Stimulated activated naive CD8-positive, alpha-beta T cell treated with anti-CD3 and anti-CD28 coated beads, Interleukin-15, Interleukin-2, amounts not matched to agents 100 ng/mL and 50 ng/mL, for 24 hours (primary cell): Measurements from ENCODE around the gene TOM1.

Experiments
- H3K27ac Mint-ChIP-seq: one replicate; pipeline ENCODE4 v1.8.0; 2021; ENCODE audit warnings: mild to moderate bottlenecking, mixed read lengths
- H3K27me3 Mint-ChIP-seq: one replicate; pipeline ENCODE4 v1.8.0; 2021; ENCODE audit warnings: mixed read lengths
- H3K36me3 Mint-ChIP-seq: one replicate; pipeline ENCODE4 v1.8.0; 2021; ENCODE audit warnings: low read depth, mixed read lengths
- H3K4me1 Mint-ChIP-seq: one replicate; pipeline ENCODE4 v1.8.0; 2021; ENCODE audit warnings: low read depth, mixed read lengths
- H3K4me3 Mint-ChIP-seq: one replicate; pipeline ENCODE4 v1.8.0; 2021; ENCODE audit warnings: mild to moderate bottlenecking, mixed read lengths
- H3K9me3 Mint-ChIP-seq: one replicate; pipeline ENCODE4 v1.8.0; 2021; ENCODE audit warnings: mixed read lengths

The TOM1 gene

GRCh38 chr22:35314161-35314942, 14.7 kb downstream of the TOM1 start:
- Mint-ChIP-seq H3K27ac (peak overlapping the region; percentile 41), H3K4me1 (peaks cover 47% of the 10 kb centered on the region), H3K36me3 (no peaks in the 10 kb centered on the region), H3K4me3 (no peak overlapping the region), H3K27me3 (no peaks in the 10 kb centered on the region), H3K9me3 (no peaks in the 10 kb centered on the region)

- no peaks in the 10 kb centered on the region for H3K9me3 Mint-ChIP-seq
- no peaks in the 10 kb centered on the region for H3K27me3 Mint-ChIP-seq
- H3K4me3 Mint-ChIP-seq, result no peak overlapping the region
- no peaks in the 10 kb centered on the region for H3K36me3 Mint-ChIP-seq
- H3K4me1 Mint-ChIP-seq, result peaks cover 37% of the 10 kb centered on the region
- H3K27ac Mint-ChIP-seq, result peak overlapping the region; percentile 13
Measured at GRCh38 chr22:35315141-35315854, 15.6 kb downstream of the TOM1 start.

DNA sequence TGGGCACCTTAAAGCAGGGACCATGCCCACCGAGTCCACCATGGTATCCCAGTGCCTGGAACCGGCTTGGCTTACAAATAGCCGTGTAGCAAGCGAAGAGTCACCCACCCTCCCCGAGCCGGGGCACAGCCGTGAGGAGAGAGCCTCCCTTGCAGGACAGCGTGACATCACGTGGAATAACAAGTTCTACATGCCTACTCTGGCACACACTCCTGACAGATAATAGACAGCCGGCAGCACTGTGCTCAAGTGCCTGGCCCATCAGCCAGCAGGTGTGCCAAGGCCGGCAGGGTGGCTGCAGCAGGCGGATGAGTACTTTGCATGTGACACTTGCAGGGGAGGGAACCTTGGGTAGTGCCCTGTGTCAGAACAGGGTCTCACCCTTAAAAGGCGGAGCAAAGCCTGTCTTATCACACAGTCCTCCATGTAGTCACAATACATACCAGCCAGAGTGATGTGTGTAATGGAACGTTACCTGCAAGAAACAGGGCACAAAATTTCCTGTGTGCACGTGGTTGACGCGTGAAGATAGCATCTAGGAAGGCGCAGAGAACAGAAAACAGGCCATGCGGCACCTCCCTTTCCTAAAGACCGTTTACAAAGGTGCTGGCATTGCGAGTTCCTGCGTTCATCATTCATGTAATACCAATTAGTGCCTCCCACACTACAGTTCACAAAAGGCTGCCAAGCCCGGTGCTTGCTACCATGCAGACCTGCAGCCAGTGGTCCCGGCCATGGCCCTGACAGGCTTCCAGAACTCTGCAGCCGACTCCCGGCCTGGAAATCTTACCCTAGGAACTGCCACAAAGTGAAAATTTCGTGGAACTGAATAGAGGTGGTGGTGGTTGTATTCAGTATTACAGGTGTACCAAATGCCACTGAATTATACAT, 16.4 kb downstream of the TOM1 start:
- Mint-ChIP-seq H3K36me3 (no peaks in the 10 kb centered on the region), H3K27me3 (no peaks in the 10 kb centered on the region), H3K27ac (no peak overlapping the region), H3K4me1 (peaks cover 29% of the 10 kb centered on the region), H3K4me3 (no peak overlapping the region), H3K9me3 (no peaks in the 10 kb centered on the region)

DNA sequence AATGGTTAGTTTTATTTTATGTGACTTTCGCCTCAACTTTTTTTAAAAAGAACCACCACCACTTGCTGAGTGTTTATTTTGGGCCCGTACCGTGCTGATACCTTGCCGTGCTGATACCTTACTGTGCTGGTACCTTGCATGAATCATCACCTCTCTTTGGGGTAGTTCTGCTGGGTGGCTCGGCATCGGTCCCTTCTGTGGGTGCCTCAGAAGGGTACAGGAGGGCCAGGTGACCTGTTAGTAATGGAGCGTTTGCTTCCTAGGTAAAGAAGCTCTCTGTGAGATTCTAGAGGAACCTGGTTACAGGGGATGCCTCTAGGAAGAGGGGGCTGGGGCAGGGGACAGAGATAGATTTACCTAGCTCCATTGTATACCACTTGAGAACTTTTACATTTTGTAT, 17.1 kb downstream of the TOM1 start:
- H3K27me3 Mint-ChIP-seq, result no peaks in the 10 kb centered on the region
- H3K9me3 Mint-ChIP-seq, result no peaks in the 10 kb centered on the region
- H3K4me3 Mint-ChIP-seq, result no peak overlapping the region
- H3K27ac Mint-ChIP-seq, result no peak overlapping the region
- H3K36me3 Mint-ChIP-seq, result peaks cover 2% of the 10 kb centered on the region
- H3K4me1 Mint-ChIP-seq, result peaks cover 25% of the 10 kb centered on the region

DNA sequence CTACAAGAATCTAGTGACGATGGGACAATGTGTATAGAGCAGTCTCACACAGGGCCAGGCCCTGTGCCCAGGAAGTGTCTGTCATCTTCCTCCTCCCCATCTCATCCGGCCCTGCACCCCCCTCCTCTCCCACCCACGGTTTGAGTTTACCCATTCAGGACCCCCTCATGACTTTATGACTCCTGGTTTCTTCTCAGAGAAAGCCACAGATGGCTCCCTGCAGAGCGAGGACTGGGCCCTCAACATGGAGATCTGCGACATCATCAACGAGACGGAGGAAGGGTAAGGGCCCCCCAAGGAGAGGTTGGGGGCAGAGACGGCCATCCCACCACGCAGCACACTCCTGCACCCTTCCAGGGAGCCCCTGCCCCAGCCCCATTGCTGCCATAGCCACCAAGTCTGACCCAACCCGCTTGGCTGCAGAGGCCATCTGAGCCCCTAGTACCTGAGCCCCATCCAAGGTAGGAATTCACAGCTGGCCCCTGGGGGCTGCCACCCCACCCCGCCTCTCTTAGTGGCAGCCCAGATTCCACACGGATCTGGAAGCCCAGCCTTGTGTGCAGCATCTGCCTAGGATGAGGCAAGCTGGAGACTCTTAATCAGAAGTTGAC, 18.1 kb downstream of the TOM1 start:
- Mint-ChIP-seq H3K9me3 (no peaks in the 10 kb centered on the region), H3K4me1 (peaks cover 16% of the 10 kb centered on the region), H3K4me3 (no peak overlapping the region), H3K27me3 (no peaks in the 10 kb centered on the region), H3K27ac (no peak overlapping the region), H3K36me3 (peaks cover 3% of the 10 kb centered on the region)

- Mint-ChIP-seq H3K4me3 (no peak overlapping the region), H3K9me3 (no peaks in the 10 kb centered on the region), H3K27ac (no peak overlapping the region), H3K27me3 (no peaks in the 10 kb centered on the region), H3K36me3 (peaks cover 3% of the 10 kb centered on the region), H3K4me1 (peaks cover 9% of the 10 kb centered on the region)
Measured at GRCh38 chr22:35318346-35319215, 18.9 kb downstream of the TOM1 start.

GRCh38 chr22:35319244-35319985, 19.7 kb downstream of the TOM1 start:
- peaks cover 3% of the 10 kb centered on the region for H3K4me1 Mint-ChIP-seq
- H3K9me3 Mint-ChIP-seq, result no peaks in the 10 kb centered on the region
- no peak overlapping the region for H3K4me3 Mint-ChIP-seq
- H3K27ac Mint-ChIP-seq, result no peak overlapping the region
- no peaks in the 10 kb centered on the region for H3K27me3 Mint-ChIP-seq
- H3K36me3 Mint-ChIP-seq, result peaks cover 3% of the 10 kb centered on the region

DNA sequence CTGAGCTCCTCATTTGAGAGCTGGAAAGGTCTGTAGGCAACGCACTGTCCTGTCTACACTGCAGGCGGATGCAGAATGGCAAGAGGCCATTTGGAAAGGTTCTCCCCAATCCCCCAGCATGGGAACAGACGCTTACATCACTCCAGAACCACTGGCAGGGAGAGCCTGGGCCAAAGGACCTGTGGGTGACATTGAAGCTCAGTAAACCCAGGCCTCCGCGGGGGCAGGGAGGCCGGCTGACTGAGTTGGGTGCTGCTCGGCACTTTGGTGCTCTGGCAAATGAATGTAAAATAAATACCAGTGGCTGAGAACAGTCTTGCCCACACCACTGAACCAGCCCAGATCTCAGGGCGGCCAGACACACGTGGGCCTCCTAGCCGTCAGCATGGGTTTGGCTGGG, 22.4 kb downstream of the TOM1 start:
- peaks cover 16% of the 10 kb centered on the region for H3K36me3 Mint-ChIP-seq

GRCh38 chr22:35322893-35323292, 23.2 kb downstream of the TOM1 start:
- H3K4me1 Mint-ChIP-seq, result no peaks in the 10 kb centered on the region
- no peaks in the 10 kb centered on the region for H3K9me3 Mint-ChIP-seq
- H3K27ac Mint-ChIP-seq, result no peak overlapping the region
- H3K4me3 Mint-ChIP-seq, result no peak overlapping the region
- peaks cover 16% of the 10 kb centered on the region for H3K36me3 Mint-ChIP-seq
- no peaks in the 10 kb centered on the region for H3K27me3 Mint-ChIP-seq

More for the DNA sequence above, 22.4 kb downstream of the TOM1 start:
- Mint-ChIP-seq H3K9me3 (no peaks in the 10 kb centered on the region), H3K27ac (no peak overlapping the region), H3K4me3 (no peak overlapping the region), H3K4me1 (no peaks in the 10 kb centered on the region), H3K27me3 (no peaks in the 10 kb centered on the region)

- peaks cover 2% of the 10 kb centered on the region for H3K4me1 Mint-ChIP-seq
- H3K36me3 Mint-ChIP-seq, result peaks cover 16% of the 10 kb centered on the region
- no peaks in the 10 kb centered on the region for H3K9me3 Mint-ChIP-seq
- H3K4me3 Mint-ChIP-seq, result no peak overlapping the region
- H3K27me3 Mint-ChIP-seq, result no peaks in the 10 kb centered on the region
- no peak overlapping the region for H3K27ac Mint-ChIP-seq
Measured at GRCh38 chr22:35323305-35323704, 23.6 kb downstream of the TOM1 start.

DNA sequence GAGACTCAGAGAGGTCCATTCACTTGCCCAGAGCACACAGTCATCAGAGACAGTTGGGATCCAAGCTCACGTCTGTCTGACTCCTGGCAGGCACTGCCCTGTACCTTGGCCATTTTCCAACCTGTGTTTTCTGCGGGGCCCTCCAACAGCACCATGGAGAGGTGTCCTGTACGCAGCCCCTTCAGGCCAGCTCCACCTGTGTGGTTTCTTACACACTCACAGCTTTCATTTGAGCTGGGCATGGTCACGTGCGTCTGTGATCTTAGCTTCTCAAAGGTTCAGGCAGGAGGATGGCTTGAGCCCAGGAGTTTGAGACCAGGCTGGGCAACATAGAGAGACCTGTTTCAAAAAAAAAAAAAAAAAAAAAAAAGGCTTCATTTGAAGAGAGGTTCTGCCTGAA, 24.4 kb downstream of the TOM1 start:
- H3K9me3 Mint-ChIP-seq, result no peaks in the 10 kb centered on the region
- peaks cover 16% of the 10 kb centered on the region for H3K36me3 Mint-ChIP-seq
- H3K4me3 Mint-ChIP-seq, result no peak overlapping the region
- no peak overlapping the region for H3K27ac Mint-ChIP-seq
- no peaks in the 10 kb centered on the region for H3K27me3 Mint-ChIP-seq
- H3K4me1 Mint-ChIP-seq, result peaks cover 5% of the 10 kb centered on the region

DNA sequence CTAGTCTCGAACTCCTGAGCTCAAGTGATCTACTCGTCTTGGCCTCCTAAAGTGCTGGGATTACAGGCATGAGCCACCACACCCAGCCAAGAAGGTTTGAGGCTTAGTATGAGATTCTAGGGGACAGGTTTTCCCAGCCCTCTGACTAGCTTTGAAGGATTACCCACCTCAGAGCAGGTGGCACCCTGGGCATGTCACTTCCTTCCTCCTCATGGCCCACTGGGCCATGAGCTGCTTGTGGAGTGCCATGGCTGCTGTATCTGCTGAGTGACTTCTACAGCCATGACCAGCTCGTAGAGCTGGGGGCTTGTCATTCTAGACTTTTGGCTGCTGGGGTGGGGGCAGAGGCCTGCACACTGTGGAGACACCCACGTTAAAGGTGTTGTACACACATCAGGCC, 25.1 kb downstream of the TOM1 start:
- Mint-ChIP-seq H3K27me3 (no peaks in the 10 kb centered on the region), H3K9me3 (no peaks in the 10 kb centered on the region), H3K27ac (no peak overlapping the region), H3K4me1 (peaks cover 12% of the 10 kb centered on the region), H3K4me3 (no peak overlapping the region), H3K36me3 (peaks cover 16% of the 10 kb centered on the region)

GRCh38 chr22:35325209-35325608, 25.5 kb downstream of the TOM1 start:
- no peak overlapping the region for H3K27ac Mint-ChIP-seq
- H3K36me3 Mint-ChIP-seq, result peaks cover 18% of the 10 kb centered on the region

More at GRCh38 chr22:35325209-35325608, 25.5 kb downstream of the TOM1 start:
- no peak overlapping the region for H3K4me3 Mint-ChIP-seq
- H3K27me3 Mint-ChIP-seq, result no peaks in the 10 kb centered on the region
- H3K4me1 Mint-ChIP-seq, result peaks cover 17% of the 10 kb centered on the region
- no peaks in the 10 kb centered on the region for H3K9me3 Mint-ChIP-seq
